Left forelimb (tissue), 1 donor: ENCODE data around the gene METTL27.
"Not testable (repeated sequence)": the region's sequence is repeated elsewhere in the genome, so short reads cannot be mapped to it uniquely, and the experiment has no call there.

Experiments used
- DNase-seq: peaks from one replicate; pipeline ENCODE4 v3.0.0-alpha.2; 2018; ENCODE audit warnings: low spot score

Gene METTL27

GRCh38 chr7:73869011-73869798 is 26.9 kb upstream of the METTL27 start:
- no peak for DNase-seq

DNA sequence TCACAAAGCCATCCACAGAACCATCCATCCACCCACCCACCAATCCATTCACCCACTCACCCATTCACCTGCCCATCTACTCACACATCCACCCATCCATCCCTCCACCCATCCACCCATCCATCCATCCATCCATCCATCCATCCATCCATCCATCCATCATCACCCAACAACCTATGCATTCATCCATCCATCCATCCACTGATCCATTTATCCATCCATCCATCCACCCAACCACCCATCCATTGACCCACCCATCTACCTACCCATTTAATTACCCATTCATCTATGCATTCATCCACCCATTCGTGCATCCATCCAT is 24.1 kb upstream of the METTL27 start:
- DNase-seq, result no peak

DNA sequence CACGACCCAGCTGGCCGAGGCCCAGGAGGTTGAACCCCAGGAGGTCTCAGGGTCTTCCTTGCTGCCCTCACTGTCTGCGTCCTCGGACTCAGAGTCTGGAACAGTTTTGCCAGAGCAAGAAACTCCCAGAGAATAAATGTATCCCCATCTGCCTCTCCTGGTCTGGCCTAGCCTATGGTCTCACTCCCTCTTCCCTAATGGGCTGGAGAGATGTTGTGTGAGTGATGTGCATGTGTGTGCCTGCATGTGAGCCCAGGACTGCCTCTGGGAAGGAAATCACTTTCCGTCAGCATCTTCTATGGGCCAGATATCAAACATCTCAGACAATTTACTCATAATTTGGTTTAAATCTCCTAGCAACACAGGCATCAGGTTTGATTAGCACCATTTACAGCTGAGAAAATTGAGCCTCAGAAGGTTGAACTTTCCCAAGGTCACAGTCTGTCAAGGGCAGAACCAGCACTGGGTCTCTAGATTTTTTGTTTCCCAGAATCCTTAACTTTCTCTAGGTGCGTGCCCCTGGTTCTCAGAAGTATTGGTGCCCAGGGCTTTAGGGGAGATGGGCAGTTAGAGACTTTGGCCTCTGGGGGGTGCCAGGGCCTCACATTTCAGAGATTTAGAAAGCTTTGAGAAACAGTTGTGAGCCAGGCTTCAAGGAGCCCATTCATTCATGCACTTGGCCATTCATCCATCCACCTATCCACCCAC is 23.6 kb upstream of the METTL27 start:
- no peak for DNase-seq

GRCh38 chr7:73864981-73865711 is 22.8 kb upstream of the METTL27 start:
- DNase-seq, result no peak

DNA sequence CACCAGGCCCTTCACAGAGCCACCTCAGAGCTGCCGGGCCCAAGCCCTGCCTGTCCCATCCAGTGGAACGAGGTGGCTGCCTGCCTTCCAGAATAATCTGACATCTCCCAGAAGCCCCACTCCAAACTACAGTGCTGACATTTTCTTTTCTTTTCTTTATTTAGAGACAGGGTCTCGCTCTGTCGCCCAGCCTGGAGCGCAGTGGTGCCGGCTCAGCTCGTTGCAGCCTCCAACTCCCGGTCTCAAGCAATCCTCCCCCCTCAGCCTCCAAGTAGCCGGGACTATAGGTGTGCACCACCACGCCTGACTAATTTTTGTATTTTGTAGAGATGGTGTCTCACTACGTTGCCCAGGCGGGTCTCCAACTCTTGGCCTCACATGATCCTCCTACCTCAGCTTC is 19.0 kb upstream of the METTL27 start:
- DNase-seq, result no peak

- DNase-seq, result no peak
Observed at GRCh38 chr7:73860859-73861258, 18.5 kb upstream of the METTL27 start, which contains the start of gene TMEM270. Gene TMEM270 (plus strand): TSS chr7:73861159. CDS start chr7:73861195, 36 bp downstream.

- DNase-seq, result no peak
Observed at GRCh38 chr7:73858807-73859206, 16.5 kb upstream of the METTL27 start.

DNA sequence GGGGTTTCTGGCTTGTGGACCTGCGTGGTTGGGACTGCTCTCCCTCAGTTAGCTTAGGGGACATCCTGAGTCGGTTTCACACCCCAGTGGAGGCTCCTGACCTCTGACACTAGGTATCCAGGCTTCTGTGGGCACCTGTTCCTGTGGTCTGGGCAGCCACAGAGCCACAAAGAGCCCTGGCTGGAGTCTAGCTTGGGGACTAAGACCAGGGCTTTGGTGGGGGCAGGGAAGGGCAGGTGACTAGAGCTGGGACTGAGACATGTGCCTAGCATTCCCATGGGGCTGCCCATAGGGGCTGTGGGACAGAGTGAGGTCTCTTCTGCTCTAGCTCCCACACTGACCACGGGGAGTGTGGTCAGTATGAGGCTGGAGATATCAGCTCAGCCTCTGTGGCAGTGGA is 14.6 kb upstream of the METTL27 start:
- no peak for DNase-seq

GRCh38 chr7:73852500-73852899 is 10.2 kb upstream of the METTL27 start:
- DNase-seq, result no peak

GRCh38 chr7:73851410-73852338 is 9.4 kb upstream of the METTL27 start:
- DNase-seq, result no peak

DNA sequence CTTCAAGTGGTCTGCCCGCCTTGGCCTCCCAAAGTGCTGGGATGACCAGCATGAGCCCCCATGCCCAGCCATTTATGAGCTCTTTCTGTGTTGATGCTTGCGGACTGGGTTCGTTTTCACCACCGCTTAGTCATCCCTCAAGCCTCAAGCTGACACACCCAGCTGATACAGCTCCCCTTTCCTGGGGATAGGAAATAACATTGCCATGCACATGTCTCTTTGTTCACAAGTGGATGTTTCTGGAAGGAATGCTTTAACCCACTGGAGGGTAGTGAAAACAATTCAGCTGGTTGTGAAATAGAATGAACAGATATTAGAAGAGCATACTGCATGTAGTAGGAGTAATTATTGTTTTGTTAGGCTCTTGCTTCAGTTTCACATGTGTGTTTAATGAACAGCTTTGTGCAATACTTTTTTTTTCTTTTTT is 8.5 kb upstream of the METTL27 start:
- DNase-seq, result no peak

GRCh38 chr7:73847941-73848723 is 5.8 kb upstream of the METTL27 start:
- DNase-seq, result no peak

- not testable (repeated sequence) for DNase-seq
Observed at GRCh38 chr7:73845701-73846195, 3.4 kb upstream of the METTL27 start.

GRCh38 chr7:73844848-73845460 is 2.6 kb upstream of the METTL27 start:
- DNase-seq, result no peak

GRCh38 chr7:73844131-73844547 is 1.8 kb upstream of the METTL27 start:
- DNase-seq, result no peak

DNA sequence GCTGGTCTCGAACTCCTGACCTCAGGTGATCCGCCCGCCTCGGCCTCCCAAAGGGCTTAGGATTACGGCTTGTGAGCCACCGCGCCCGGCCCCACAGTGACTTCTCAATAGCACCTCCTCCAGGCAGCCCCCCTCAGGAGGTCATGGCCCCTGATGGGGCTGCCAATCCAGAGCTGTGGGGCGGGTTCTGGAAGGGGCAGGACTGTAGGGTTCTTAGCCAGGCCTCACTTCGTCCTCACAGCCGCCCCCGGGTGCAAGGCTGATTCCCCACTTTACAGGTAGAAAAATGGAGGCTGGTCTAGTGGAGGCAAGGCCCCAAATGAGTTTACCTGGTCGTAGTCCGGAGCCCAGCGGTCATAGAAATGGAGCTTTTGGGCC is 638 bp downstream of the METTL27 start:
- DNase-seq, result no peak

- no peak for DNase-seq
Observed at GRCh38 chr7:73840715-73841379, 1.5 kb downstream of the METTL27 start.

GRCh38 chr7:73839743-73840714 is 2.3 kb downstream of the METTL27 start:
- no peak for DNase-seq

GRCh38 chr7:73839290-73839689 is 3.0 kb downstream of the METTL27 start:
- DNase-seq, result no peak
